ENCODE measurements around the gene CDH9. TPM values are rescaled to one million over a fixed set of nuclear protein-coding genes. Genes with fewer than 3 reads are reported as not detected.
"Not testable (repeated sequence)": the region's sequence is repeated elsewhere in the genome, so short reads cannot be mapped to it uniquely, and the experiment has no call there.

The CDH9 gene
- total RNA-seq, 1 donor from 2014 or later: 0.14 TPM

GRCh38 chr5:26868504-26868903, 169.9 kb downstream of the CDH9 start:
- DNase-seq (ENCODE audit: low read depth, low spot score): no peak
- TF ChIP-seq CTCF (conservative IDR thresholded peaks at IDR 0.05): no peak
- no peak overlapping the region for H3K4me3 Mint-ChIP-seq
- H3K27ac Mint-ChIP-seq (ENCODE audit: unreplicated experiment): no peak overlapping the region
- H3K9me3 Mint-ChIP-seq: no peaks in the 10 kb centered on the region
- H3K4me1 Mint-ChIP-seq: no peaks in the 10 kb centered on the region
- H3K36me3 Mint-ChIP-seq (ENCODE audit: low read depth): no peaks in the 10 kb centered on the region
- H3K27me3 Mint-ChIP-seq (ENCODE audit: low read depth): no peaks in the 10 kb centered on the region

- H3K9me3 Mint-ChIP-seq: no peaks in the 10 kb centered on the region
- no peaks in the 10 kb centered on the region for H3K4me1 Mint-ChIP-seq
- H3K4me3 Mint-ChIP-seq: no peak overlapping the region
- H3K27me3 Mint-ChIP-seq (ENCODE audit: low read depth): no peaks in the 10 kb centered on the region
- no peak for DNase-seq (ENCODE audit: low read depth, low spot score)
- TF ChIP-seq CTCF (conservative IDR thresholded peaks at IDR 0.05): no peak
- H3K36me3 Mint-ChIP-seq (ENCODE audit: low read depth): no peaks in the 10 kb centered on the region
- H3K27ac Mint-ChIP-seq (ENCODE audit: unreplicated experiment): no peak overlapping the region
Observed at GRCh38 chr5:26864061-26864460, 174.3 kb downstream of the CDH9 start.

- Mint-ChIP-seq H3K4me3 (no peak overlapping the region), H3K4me1 (peaks cover 5% of the 10 kb centered on the region), H3K27ac (ENCODE audit: unreplicated experiment) (no peak overlapping the region), H3K27me3 (ENCODE audit: low read depth) (no peaks in the 10 kb centered on the region), H3K36me3 (ENCODE audit: low read depth) (peaks cover 8% of the 10 kb centered on the region), H3K9me3 (peaks cover 14% of the 10 kb centered on the region)
- TF ChIP-seq CTCF (conservative IDR thresholded peaks at IDR 0.05): no peak
- DNase-seq (ENCODE audit: low read depth, low spot score): no peak
Observed at GRCh38 chr5:26856238-26856637, 182.1 kb downstream of the CDH9 start.

- not testable (repeated sequence) for DNase-seq (ENCODE audit: low read depth, low spot score); H3K36me3 Mint-ChIP-seq (ENCODE audit: low read depth); H3K4me1 Mint-ChIP-seq; H3K27ac Mint-ChIP-seq (ENCODE audit: unreplicated experiment); H3K4me3 Mint-ChIP-seq; H3K27me3 Mint-ChIP-seq (ENCODE audit: low read depth)
- H3K9me3 Mint-ChIP-seq: peaks cover 14% of the 10 kb centered on the region
Observed at GRCh38 chr5:26852450-26852849, 185.9 kb downstream of the CDH9 start.

GRCh38 chr5:26847041-26847736, 191.2 kb downstream of the CDH9 start:
- H3K27me3 Mint-ChIP-seq (ENCODE audit: low read depth): no peaks in the 10 kb centered on the region
- no peak for DNase-seq (ENCODE audit: low read depth, low spot score)
- no peaks in the 10 kb centered on the region for H3K36me3 Mint-ChIP-seq (ENCODE audit: low read depth)

More at GRCh38 chr5:26847041-26847736, 191.2 kb downstream of the CDH9 start:
- H3K4me3 Mint-ChIP-seq: no peak overlapping the region
- TF ChIP-seq CTCF (conservative IDR thresholded peaks at IDR 0.05): no peak
- no peaks in the 10 kb centered on the region for H3K4me1 Mint-ChIP-seq
- H3K9me3 Mint-ChIP-seq: no peaks in the 10 kb centered on the region
- no peak overlapping the region for H3K27ac Mint-ChIP-seq (ENCODE audit: unreplicated experiment)
